Tibial nerve (tissue), 4 donors: Measurements from ENCODE around the gene FAM120C. TPM values are rescaled to one million over a fixed set of nuclear protein-coding genes. Genes with fewer than 3 reads are reported as not detected.

ENCODE experiments used
- DNase-seq, 2 donors: peaks; one replicate each; pipeline ENCODE4 v3.0.0-alpha.2; 2019; ENCODE audit warnings: low spot score in 2 of 2
- H3K27ac ChIP-seq, 4 donors: fragments of 200-600 bp; sonication (generic) in 3 of 4; one replicate each; pipeline ENCODE4 v1.5.1; 2017 to 2019; ENCODE audit warnings: mild to moderate bottlenecking in 1 of 4
- H3K27me3 ChIP-seq, 2 donors: fragments of 200-600 bp; sonication (generic) in 1 of 2; one replicate each; pipeline versions ENCODE4 v1.5.1 to v1.6.0; 2017 to 2019
- H3K36me3 ChIP-seq, 3 donors: fragments of 200-600 bp; sonication (generic); one replicate each; pipeline ENCODE4 v1.5.1; 2018 to 2019
- H3K4me1 ChIP-seq, 4 donors: fragments of 200-600 bp; sonication (generic) in 3 of 4; one replicate each; pipeline ENCODE4 v1.5.1; 2017 to 2019
- H3K4me3 ChIP-seq, 4 donors: fragments of 200-600 bp; sonication (generic) in 3 of 4; one replicate each; pipeline ENCODE4 v1.5.1; 2017 to 2019; ENCODE audit warnings: mild to moderate bottlenecking in 1 of 4, moderate library complexity in 1 of 4
- H3K9me3 ChIP-seq, 4 donors: fragments of 200-600 bp; sonication (generic) in 3 of 4; one replicate each; pipeline ENCODE4 v1.5.1; 2017 to 2019
- CTCF ChIP-seq, 5 experiments: fragments of 200-600 bp in 3 of 5; fragments of 450-650 bp in 2 of 5; sonication (generic) in 3 of 5; IDR thresholded peaks; one replicate each; pipeline ENCODE4 v1.5.1; 2016 to 2019; ENCODE audit warnings: antibody characterized with exemption in 5 of 5, mild to moderate bottlenecking in 3 of 5, moderate library complexity in 2 of 5
- EP300 ChIP-seq, 2 donors: sonication (generic); formaldehyde crosslinking; IDR thresholded peaks; one replicate each; pipeline ENCODE4 v1.6.1; 2017; ENCODE audit warnings: antibody characterized with exemption in 2 of 2, mild to moderate bottlenecking in 1 of 2
- POLR2A ChIP-seq, 2 donors: fragments of 450-650 bp; IDR thresholded peaks; one replicate each; pipeline ENCODE4 v1.6.1; 2017; ENCODE audit warnings: antibody characterized with exemption in 2 of 2, mild to moderate bottlenecking in 2 of 2, moderate library complexity in 2 of 2
- WGBS, 2 donors: methylation state at CpG; one replicate each; pipeline ENCODE4 v1.1.5; 2018; 5-methylcytosine and 5-hydroxymethylcytosine counted together
- total RNA-seq, 4 donors: library from RNA; depleted of rRNA; stranded (reverse); fragments of >200 nt; gene quantifications; one replicate each; pipeline ENCODE4 v1.1.0, GENCODE V29; 2016

Gene FAM120C
- total RNA-seq, 4 donors from 2014 or later, result 12.3 to 21.6 (median 17.4) TPM

- peaks cover 0 to 20% (median 0%) of the 10 kb centered on the region in 3 donors for H3K36me3 ChIP-seq
- no peaks in the 10 kb centered on the region for H3K27me3 ChIP-seq
- TF ChIP-seq CTCF (IDR thresholded peaks at IDR 0.05), result no peak
- no peak for TF ChIP-seq EP300 (IDR thresholded peaks at IDR 0.05)
- no peak for TF ChIP-seq POLR2A (IDR thresholded peaks at IDR 0.05)
- H3K27ac ChIP-seq, result no peak overlapping the region
- no peaks in the 10 kb centered on the region for H3K4me1 ChIP-seq
- no peaks in the 10 kb centered on the region for H3K9me3 ChIP-seq
- H3K4me3 ChIP-seq, result no peak overlapping the region
- DNase-seq, result no peak
These were observed 25.5 kb downstream of the FAM120C start for GRCh38 chrX:54157561-54157960.

- H3K27me3 ChIP-seq, result no peaks in the 10 kb centered on the region
- no peaks in the 10 kb centered on the region for H3K9me3 ChIP-seq
- no peak overlapping the region for H3K27ac ChIP-seq
- peaks cover 0 to 62% (median 0%) of the 10 kb centered on the region in 3 donors for H3K36me3 ChIP-seq
- TF ChIP-seq POLR2A (IDR thresholded peaks at IDR 0.05) (no peak), EP300 (IDR thresholded peaks at IDR 0.05) (no peak), CTCF (IDR thresholded peaks at IDR 0.05) (no peak)
- H3K4me1 ChIP-seq, result no peaks in the 10 kb centered on the region
- no peak for DNase-seq
- 51 to 80% methylated on average over 2 of the region's 2 CpGs for WGBS, 2 donors
- no peak overlapping the region for H3K4me3 ChIP-seq
These were observed 48.8 kb downstream of the FAM120C start for GRCh38 chrX:54134269-54134668.

- no peaks in the 10 kb centered on the region for H3K9me3 ChIP-seq
- no peak for DNase-seq
- H3K4me1 ChIP-seq, result no peaks in the 10 kb centered on the region
- H3K36me3 ChIP-seq, result peaks cover 0 to 25% (median 0%) of the 10 kb centered on the region in 3 donors
- no peak overlapping the region for H3K27ac ChIP-seq
- 84 to 93% methylated on average over 7 of the region's 7 CpGs for WGBS, 2 donors
- no peak overlapping the region for H3K4me3 ChIP-seq
- TF ChIP-seq CTCF (IDR thresholded peaks at IDR 0.05) (no peak), EP300 (IDR thresholded peaks at IDR 0.05) (no peak), POLR2A (IDR thresholded peaks at IDR 0.05) (no peak)
- no peaks in the 10 kb centered on the region for H3K27me3 ChIP-seq
These were observed 66.7 kb downstream of the FAM120C start for GRCh38 chrX:54116391-54116790.

GRCh38 chrX:54093571-54093970, 89.5 kb downstream of the FAM120C start:
- H3K9me3 ChIP-seq, result no peaks in the 10 kb centered on the region
- no peaks in the 10 kb centered on the region for H3K27me3 ChIP-seq
- TF ChIP-seq EP300 (IDR thresholded peaks at IDR 0.05) (no peak), CTCF (IDR thresholded peaks at IDR 0.05) (no peak), POLR2A (IDR thresholded peaks at IDR 0.05) (no peak)
- H3K36me3 ChIP-seq, result peaks cover 0 to 8% (median 0%) of the 10 kb centered on the region in 3 donors
- no peak overlapping the region for H3K4me3 ChIP-seq
- no peak for DNase-seq
- 63 to 75% methylated on average over 2 of the region's 2 CpGs for WGBS, 2 donors
- H3K4me1 ChIP-seq, result no peaks in the 10 kb centered on the region
- no peak overlapping the region for H3K27ac ChIP-seq

GRCh38 chrX:54093159-54093558, 89.9 kb downstream of the FAM120C start:
- WGBS, 2 donors, result 72 to 73% methylated on average over 1 of the region's 1 CpG
- Histone ChIP-seq H3K27me3 (no peaks in the 10 kb centered on the region), H3K9me3 (no peaks in the 10 kb centered on the region), H3K4me3 (no peak overlapping the region), H3K36me3 (peaks cover 0 to 8% (median 0%) of the 10 kb centered on the region in 3 donors), H3K4me1 (no peaks in the 10 kb centered on the region), H3K27ac (no peak overlapping the region)
- no peak for DNase-seq
- TF ChIP-seq EP300 (IDR thresholded peaks at IDR 0.05), result no peak
- TF ChIP-seq POLR2A (IDR thresholded peaks at IDR 0.05), result no peak
- no peak for TF ChIP-seq CTCF (IDR thresholded peaks at IDR 0.05)
